ENCODE measurements around the gene TMEM238.

Gene TMEM238

DNA sequence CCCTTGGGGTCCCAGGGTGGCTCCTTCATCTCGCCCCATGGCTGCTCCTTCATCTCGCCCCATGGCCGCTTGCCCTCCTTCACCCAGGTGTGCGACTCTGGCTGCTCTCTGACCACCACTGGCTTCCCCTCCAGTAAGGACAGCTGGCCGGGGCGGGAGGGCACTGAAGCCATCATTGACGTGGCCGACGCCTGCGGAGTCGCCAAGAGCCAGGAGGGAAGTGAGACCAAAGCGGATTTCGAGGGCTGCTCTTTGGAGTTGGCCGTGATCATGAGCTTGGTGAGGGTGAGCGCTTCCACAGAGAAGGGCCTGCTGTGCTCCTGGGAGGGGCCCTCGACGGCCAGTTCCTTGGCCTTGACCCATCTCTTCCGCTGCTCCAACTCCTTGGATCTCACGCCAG lies 25.6 kb downstream of the TMEM238 start:
- H3K27ac ChIP-seq (ENCODE audit: insufficient read depth, low read depth, low read length, poor library complexity, severe bottlenecking): no peak overlapping the region
- no peaks in the 10 kb centered on the region for H3K9me3 ChIP-seq (ENCODE audit: control insufficient read depth, low read length)
- H3K4me3 ChIP-seq (ENCODE audit: insufficient read depth, low read depth, low read length): no peak overlapping the region
- no peaks in the 10 kb centered on the region for H3K36me3 ChIP-seq (ENCODE audit: control insufficient read depth, insufficient read depth, low read length)
- H3K4me1 ChIP-seq (ENCODE audit: control insufficient read depth, insufficient read depth, low read length): peaks cover 6% of the 10 kb centered on the region
- H3K27me3 ChIP-seq (ENCODE audit: control insufficient read depth, insufficient read depth, low read length, poor library complexity, severe bottlenecking): peaks cover 40% of the 10 kb centered on the region
- WGBS, 2 experiments: 90 to 93% methylated on average over 19 of the region's 19 CpGs

- Histone ChIP-seq H3K4me3 (ENCODE audit: insufficient read depth, low read depth, low read length) (no peak overlapping the region), H3K4me1 (ENCODE audit: control insufficient read depth, insufficient read depth, low read length) (peaks cover 6% of the 10 kb centered on the region), H3K27ac (ENCODE audit: insufficient read depth, low read depth, low read length, poor library complexity, severe bottlenecking) (no peak overlapping the region), H3K27me3 (ENCODE audit: control insufficient read depth, insufficient read depth, low read length, poor library complexity, severe bottlenecking) (peaks cover 61% of the 10 kb centered on the region), H3K36me3 (ENCODE audit: control insufficient read depth, insufficient read depth, low read length) (no peaks in the 10 kb centered on the region), H3K9me3 (ENCODE audit: control insufficient read depth, low read length) (no peaks in the 10 kb centered on the region)
- 47 to 48% methylated on average over 12 of the region's 13 CpGs for WGBS, 2 experiments
These were observed 28.8 kb downstream of the TMEM238 start for GRCh38 chr19:55355213-55355821.

DNA sequence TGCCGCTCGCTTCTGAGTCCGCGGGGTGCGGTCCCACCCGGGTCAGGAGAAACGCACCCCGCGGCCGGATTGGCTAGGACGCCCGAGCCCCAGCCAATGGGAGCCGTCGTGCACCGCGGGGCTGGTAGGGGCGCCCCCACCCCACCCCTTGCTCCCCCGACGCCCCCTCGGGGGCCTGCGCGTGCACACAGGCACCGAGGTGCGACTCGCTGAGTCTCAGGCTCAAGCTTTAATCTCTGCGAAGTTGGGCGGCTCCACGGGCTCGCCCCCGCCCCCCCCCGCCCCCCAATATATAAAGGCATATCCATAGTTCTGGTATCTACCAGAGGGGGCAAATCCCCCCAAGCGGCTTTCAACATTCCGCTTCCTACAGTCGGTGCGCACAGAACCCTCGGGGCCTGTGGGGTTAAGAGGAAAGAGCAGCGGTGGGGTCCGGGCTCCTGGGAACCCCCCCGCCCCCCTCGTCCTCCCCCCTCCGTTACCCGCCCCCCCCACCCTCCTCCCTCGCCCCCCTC lies 29.3 kb downstream of the TMEM238 start, which contains the start of gene COX6B2:
Gene COX6B2, minus strand, starts transcription at position 22 of the 515 bp plus-strand sequence. CDS start 198 bp downstream, outside the sequence.
- Histone ChIP-seq H3K36me3 (ENCODE audit: control insufficient read depth, insufficient read depth, low read length) (no peaks in the 10 kb centered on the region), H3K4me3 (ENCODE audit: insufficient read depth, low read depth, low read length) (peak within 1 kb of the TSS; percentile 22), H3K27me3 (ENCODE audit: control insufficient read depth, insufficient read depth, low read length, poor library complexity, severe bottlenecking) (peaks cover 61% of the 10 kb centered on the region), H3K4me1 (ENCODE audit: control insufficient read depth, insufficient read depth, low read length) (peaks cover 6% of the 10 kb centered on the region), H3K9me3 (ENCODE audit: control insufficient read depth, low read length) (no peaks in the 10 kb centered on the region), H3K27ac (ENCODE audit: insufficient read depth, low read depth, low read length, poor library complexity, severe bottlenecking) (no peak within 1 kb of the TSS)
- WGBS, 2 experiments: 2 to 5% methylated on average over 34 to 35 of the region's 43 CpGs

- no peak overlapping the region for H3K27ac ChIP-seq (ENCODE audit: insufficient read depth, low read depth, low read length, poor library complexity, severe bottlenecking)
- no peaks in the 10 kb centered on the region for H3K9me3 ChIP-seq (ENCODE audit: control insufficient read depth, low read length)
- peaks cover 7% of the 10 kb centered on the region for H3K4me1 ChIP-seq (ENCODE audit: control insufficient read depth, insufficient read depth, low read length)
- WGBS, 2 experiments: 1 to 2% methylated on average over 72 of the region's 72 CpGs
- H3K4me3 ChIP-seq (ENCODE audit: insufficient read depth, low read depth, low read length): peak overlapping the region; percentile 22
- H3K36me3 ChIP-seq (ENCODE audit: control insufficient read depth, insufficient read depth, low read length): no peaks in the 10 kb centered on the region
- peaks cover 61% of the 10 kb centered on the region for H3K27me3 ChIP-seq (ENCODE audit: control insufficient read depth, insufficient read depth, low read length, poor library complexity, severe bottlenecking)
These were observed 30.0 kb downstream of the TMEM238 start for GRCh38 chr19:55353803-55354697.

DNA sequence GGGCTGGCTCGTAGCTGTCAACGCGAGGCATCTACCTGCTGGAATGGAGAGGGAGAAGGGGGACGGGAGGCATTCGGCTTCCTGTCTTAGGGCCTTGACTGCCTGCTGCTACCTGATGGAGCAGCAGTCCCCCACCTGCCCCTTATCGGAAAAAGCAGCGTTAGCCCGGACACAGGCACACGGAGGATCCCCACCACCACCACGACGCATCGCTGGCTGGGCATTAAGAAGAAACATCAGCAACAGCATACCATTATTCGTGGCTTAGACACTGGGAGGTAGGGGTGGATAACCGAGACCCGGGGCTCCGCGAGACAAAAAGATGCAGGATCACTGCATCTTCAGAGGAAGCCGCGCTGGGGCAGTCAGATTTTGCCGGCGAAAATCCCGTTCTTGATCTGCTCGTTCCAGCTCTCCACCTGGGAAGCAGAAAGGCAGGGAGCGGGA lies 30.7 kb downstream of the TMEM238 start:
- no peaks in the 10 kb centered on the region for H3K9me3 ChIP-seq (ENCODE audit: control insufficient read depth, low read length)
- H3K27me3 ChIP-seq (ENCODE audit: control insufficient read depth, insufficient read depth, low read length, poor library complexity, severe bottlenecking): peaks cover 61% of the 10 kb centered on the region
- peak overlapping the region; percentile 22 for H3K4me3 ChIP-seq (ENCODE audit: insufficient read depth, low read depth, low read length)
- H3K27ac ChIP-seq (ENCODE audit: insufficient read depth, low read depth, low read length, poor library complexity, severe bottlenecking): no peak overlapping the region
- peaks cover 13% of the 10 kb centered on the region for H3K4me1 ChIP-seq (ENCODE audit: control insufficient read depth, insufficient read depth, low read length)
- 8 to 9% methylated on average over 24 of the region's 24 CpGs for WGBS, 2 experiments
- H3K36me3 ChIP-seq (ENCODE audit: control insufficient read depth, insufficient read depth, low read length): no peaks in the 10 kb centered on the region

GRCh38 chr19:55352549-55353145 lies 31.4 kb downstream of the TMEM238 start:
- Histone ChIP-seq H3K27ac (ENCODE audit: insufficient read depth, low read depth, low read length, poor library complexity, severe bottlenecking) (no peak overlapping the region), H3K27me3 (ENCODE audit: control insufficient read depth, insufficient read depth, low read length, poor library complexity, severe bottlenecking) (peaks cover 61% of the 10 kb centered on the region), H3K9me3 (ENCODE audit: control insufficient read depth, low read length) (no peaks in the 10 kb centered on the region), H3K4me3 (ENCODE audit: insufficient read depth, low read depth, low read length) (no peak overlapping the region), H3K4me1 (ENCODE audit: control insufficient read depth, insufficient read depth, low read length) (peaks cover 21% of the 10 kb centered on the region), H3K36me3 (ENCODE audit: control insufficient read depth, insufficient read depth, low read length) (no peaks in the 10 kb centered on the region)
- WGBS, 2 experiments: 85 to 87% methylated on average over 25 of the region's 25 CpGs

GRCh38 chr19:55352040-55352439 lies 32.1 kb downstream of the TMEM238 start:
- H3K36me3 ChIP-seq (ENCODE audit: control insufficient read depth, insufficient read depth, low read length): no peaks in the 10 kb centered on the region
- H3K27ac ChIP-seq (ENCODE audit: insufficient read depth, low read depth, low read length, poor library complexity, severe bottlenecking): no peak overlapping the region
- H3K9me3 ChIP-seq (ENCODE audit: control insufficient read depth, low read length): no peaks in the 10 kb centered on the region
- H3K27me3 ChIP-seq (ENCODE audit: control insufficient read depth, insufficient read depth, low read length, poor library complexity, severe bottlenecking): peaks cover 56% of the 10 kb centered on the region
- WGBS, 2 experiments: 91 to 93% methylated on average over 6 of the region's 6 CpGs
- H3K4me1 ChIP-seq (ENCODE audit: control insufficient read depth, insufficient read depth, low read length): peaks cover 21% of the 10 kb centered on the region
- no peak overlapping the region for H3K4me3 ChIP-seq (ENCODE audit: insufficient read depth, low read depth, low read length)

- Histone ChIP-seq H3K4me1 (ENCODE audit: control insufficient read depth, insufficient read depth, low read length) (peaks cover 21% of the 10 kb centered on the region), H3K4me3 (ENCODE audit: insufficient read depth, low read depth, low read length) (no peak overlapping the region), H3K27ac (ENCODE audit: insufficient read depth, low read depth, low read length, poor library complexity, severe bottlenecking) (no peak overlapping the region), H3K27me3 (ENCODE audit: control insufficient read depth, insufficient read depth, low read length, poor library complexity, severe bottlenecking) (peaks cover 43% of the 10 kb centered on the region), H3K36me3 (ENCODE audit: control insufficient read depth, insufficient read depth, low read length) (no peaks in the 10 kb centered on the region), H3K9me3 (ENCODE audit: control insufficient read depth, low read length) (no peaks in the 10 kb centered on the region)
- 91 to 95% methylated on average over 11 of the region's 11 CpGs for WGBS, 2 experiments
These were observed 33.3 kb downstream of the TMEM238 start for GRCh38 chr19:55350620-55351315.

- Histone ChIP-seq H3K27ac (ENCODE audit: insufficient read depth, low read depth, low read length, poor library complexity, severe bottlenecking) (peak overlapping the region; percentile 53), H3K4me1 (ENCODE audit: control insufficient read depth, insufficient read depth, low read length) (peaks cover 21% of the 10 kb centered on the region), H3K4me3 (ENCODE audit: insufficient read depth, low read depth, low read length) (peak overlapping the region; percentile 11), H3K9me3 (ENCODE audit: control insufficient read depth, low read length) (no peaks in the 10 kb centered on the region), H3K27me3 (ENCODE audit: control insufficient read depth, insufficient read depth, low read length, poor library complexity, severe bottlenecking) (peaks cover 21% of the 10 kb centered on the region), H3K36me3 (ENCODE audit: control insufficient read depth, insufficient read depth, low read length) (peaks cover 3% of the 10 kb centered on the region)
- 14 to 15% methylated on average over 22 of the region's 22 CpGs for WGBS, 2 experiments
These were observed 35.6 kb downstream of the TMEM238 start for GRCh38 chr19:55348317-55349034.

All from ectodermal cell (in vitro differentiated cells).